Activated CD8-positive, alpha-beta T cell treated with anti-CD3 and anti-CD28 coated beads for 36 hours (primary cell): ENCODE results near the gene TENT4B. TPM values are rescaled to one million over a fixed set of nuclear protein-coding genes. Genes with fewer than 3 reads are reported as not detected.
A peak's percentile ranks its signal among the peaks of the same experiment; 100 is the strongest.

Experiments used
- ATAC-seq: fragments of 200-7000 bp; cut with Tn5 transposase; one replicate; pipeline ENCODE4 v1.10.0; 2021; ENCODE audit warnings: mild to moderate bottlenecking, moderate library complexity
- CTCF ChIA-PET: fragments of 350-600 bp; sonication (Branson Sonifier 250); formaldehyde crosslinking; loops from one replicate; lab custom pipeline; 2021; ENCODE audit warnings: antibody characterized with exemption; lab: Charles Lee
- POLR2A ChIA-PET: fragments of 350-600 bp; sonication (Branson Sonifier 250); formaldehyde crosslinking; loops from one replicate; lab custom pipeline; 2021; ENCODE audit warnings: antibody characterized with exemption; lab: Charles Lee
- DNase-seq: peaks from one replicate; pipeline ENCODE4 v3.0.0-alpha.2; 2020
- H3K27ac Mint-ChIP-seq: one replicate; pipeline ENCODE4 v1.8.0; 2021; ENCODE audit warnings: mild to moderate bottlenecking, mixed read lengths
- H3K27me3 Mint-ChIP-seq: one replicate; pipeline ENCODE4 v1.8.0; 2021; ENCODE audit warnings: mixed read lengths
- H3K36me3 Mint-ChIP-seq: one replicate; pipeline ENCODE4 v1.8.0; 2021; ENCODE audit warnings: low read depth, mixed read lengths
- H3K4me1 Mint-ChIP-seq: one replicate; pipeline ENCODE4 v1.8.0; 2021; ENCODE audit warnings: low read depth, mixed read lengths
- H3K4me3 Mint-ChIP-seq: one replicate; pipeline ENCODE4 v1.8.0; 2021; ENCODE audit warnings: mild to moderate bottlenecking, moderate library complexity, mixed read lengths
- H3K9me3 Mint-ChIP-seq: one replicate; pipeline ENCODE4 v1.8.0; 2021; ENCODE audit warnings: mixed read lengths
- intact Hi-C: fragments of 100-400 bp; cut with micrococcal nuclease; formaldehyde crosslinking; loops from one replicate; pipeline ENCODE4 v1.10.0; 2022
- total RNA-seq, 2 experiments: library from RNA; stranded (reverse); gene quantifications; one replicate each; pipeline ENCODE4 v1.2.3, GENCODE V29; 2021
- TF ChIP-seq, protein P1 (sequence below): fragments of 200-600 bp; IDR thresholded peaks from one replicate; pipeline ENCODE4 v1.8.0; 2022; ENCODE audit warnings: antibody characterized with exemption, mild to moderate bottlenecking

Gene TENT4B
- total RNA-seq, 2 experiments from 2014 or later: 19.0 to 19.2 TPM

DNA sequence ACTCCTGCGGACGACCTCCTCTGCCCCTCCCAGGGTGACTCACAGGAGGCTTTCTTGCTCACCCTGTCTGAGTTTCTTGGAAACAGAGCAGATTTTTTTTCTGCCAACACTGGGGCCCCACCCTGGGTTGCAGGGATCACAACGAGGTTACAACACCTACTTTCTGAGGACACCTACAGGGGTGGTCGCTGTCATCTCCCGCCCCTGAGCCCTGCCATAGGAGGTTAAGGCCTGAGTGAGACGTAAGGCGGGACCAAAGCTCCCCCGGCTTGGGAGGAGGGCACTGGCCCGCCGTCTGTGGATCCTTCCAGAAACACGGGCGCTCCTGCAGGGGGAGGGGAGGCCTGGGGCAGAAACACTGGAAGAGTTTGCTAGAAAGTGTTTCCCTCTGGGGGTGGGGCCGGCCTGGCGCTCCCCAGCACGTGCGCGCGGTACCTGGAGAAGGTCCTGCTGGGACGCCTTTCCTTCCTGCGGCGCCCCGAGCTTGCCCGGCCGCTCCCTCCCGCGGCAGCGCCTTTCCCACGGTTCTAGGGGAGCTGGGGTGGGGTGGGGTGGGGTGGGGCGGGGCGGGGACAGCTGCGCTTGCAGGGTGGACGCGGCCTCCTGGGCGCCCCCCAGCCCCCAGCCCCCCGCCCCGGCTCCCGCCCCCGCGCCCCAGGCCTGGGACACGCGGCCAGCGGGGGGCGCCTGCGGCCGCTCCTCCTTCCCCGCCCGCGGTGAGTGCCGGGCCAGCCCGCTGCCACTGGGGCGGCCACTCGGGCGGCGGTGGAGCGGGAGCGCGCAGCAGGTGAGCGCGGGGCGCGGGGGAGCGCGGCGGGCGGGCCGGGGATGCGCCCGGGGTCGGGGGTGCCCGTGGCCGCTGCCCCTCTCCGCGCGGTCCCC is 92.6 kb downstream of the TENT4B start:
- H3K9me3 Mint-ChIP-seq: no peaks in the 10 kb centered on the region
- peaks cover 13% of the 10 kb centered on the region for H3K4me1 Mint-ChIP-seq
- H3K27me3 Mint-ChIP-seq: no peaks in the 10 kb centered on the region
- H3K36me3 Mint-ChIP-seq: no peaks in the 10 kb centered on the region
- ChIA-PET CTCF (interaction anchor here (0.7 to 1.6 kb wide), 7 partner anchors 8 to 561 kb away, joined by 3 to 12 read pairs (median 3); no protein-coding TSS in a partner anchor), POLR2A (interaction anchor here (0.5 to 2.8 kb wide), 12 partner anchors 9 to 222 kb away, joined by 3 to 18 read pairs (median 3); partner anchors contain the start of genes ADCY7 and HEATR3)
- intact Hi-C loops: no loop called here
- ATAC-seq (peak; percentile 94), DNase-seq (peak; percentile 92)
- H3K4me3 Mint-ChIP-seq: peak overlapping the region; percentile 79
- H3K27ac Mint-ChIP-seq: peak overlapping the region; percentile 86
- TF ChIP-seq, protein P1, sequence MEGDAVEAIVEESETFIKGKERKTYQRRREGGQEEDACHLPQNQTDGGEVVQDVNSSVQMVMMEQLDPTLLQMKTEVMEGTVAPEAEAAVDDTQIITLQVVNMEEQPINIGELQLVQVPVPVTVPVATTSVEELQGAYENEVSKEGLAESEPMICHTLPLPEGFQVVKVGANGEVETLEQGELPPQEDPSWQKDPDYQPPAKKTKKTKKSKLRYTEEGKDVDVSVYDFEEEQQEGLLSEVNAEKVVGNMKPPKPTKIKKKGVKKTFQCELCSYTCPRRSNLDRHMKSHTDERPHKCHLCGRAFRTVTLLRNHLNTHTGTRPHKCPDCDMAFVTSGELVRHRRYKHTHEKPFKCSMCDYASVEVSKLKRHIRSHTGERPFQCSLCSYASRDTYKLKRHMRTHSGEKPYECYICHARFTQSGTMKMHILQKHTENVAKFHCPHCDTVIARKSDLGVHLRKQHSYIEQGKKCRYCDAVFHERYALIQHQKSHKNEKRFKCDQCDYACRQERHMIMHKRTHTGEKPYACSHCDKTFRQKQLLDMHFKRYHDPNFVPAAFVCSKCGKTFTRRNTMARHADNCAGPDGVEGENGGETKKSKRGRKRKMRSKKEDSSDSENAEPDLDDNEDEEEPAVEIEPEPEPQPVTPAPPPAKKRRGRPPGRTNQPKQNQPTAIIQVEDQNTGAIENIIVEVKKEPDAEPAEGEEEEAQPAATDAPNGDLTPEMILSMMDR: peak; percentile 36

DNA sequence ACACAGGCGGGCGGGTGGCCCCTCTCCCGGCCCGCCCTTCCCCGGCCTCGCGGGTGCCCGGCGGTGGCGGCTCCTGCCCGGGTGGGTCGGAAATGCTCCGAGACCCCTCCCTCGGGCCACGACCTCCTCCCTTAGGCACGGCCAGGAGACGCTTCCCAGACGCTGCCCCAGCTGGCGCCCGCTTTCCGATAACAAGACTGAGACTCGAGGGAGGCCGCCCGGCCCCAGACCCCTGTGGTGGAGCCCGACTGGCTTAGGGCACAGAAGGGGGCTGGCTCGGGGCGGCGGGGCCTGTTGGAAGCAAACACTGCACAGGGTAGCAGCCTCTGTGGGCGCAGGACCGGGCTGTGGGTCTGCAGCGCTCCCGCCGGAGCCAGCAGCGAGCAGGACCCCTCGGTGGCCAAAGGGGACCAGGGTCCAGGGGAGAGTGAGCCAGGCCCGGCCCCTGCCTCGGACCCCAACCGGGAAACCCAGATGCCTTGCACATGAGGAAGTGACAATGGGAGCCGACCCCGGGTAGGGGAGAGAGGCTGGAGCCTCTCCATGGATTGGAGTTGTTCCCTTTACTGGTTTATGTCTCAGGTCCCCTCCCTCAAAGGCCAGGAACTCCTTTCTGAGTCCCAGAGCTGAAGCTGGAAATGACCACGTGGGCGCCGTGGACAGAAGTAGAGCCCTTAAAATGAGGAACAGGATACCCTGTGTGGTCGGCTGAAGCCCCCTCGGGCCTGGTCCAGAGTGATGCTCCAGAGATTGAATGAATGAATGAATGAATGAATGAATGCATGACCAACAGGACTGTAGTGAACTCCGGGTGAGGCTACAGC is 93.4 kb downstream of the TENT4B start:
- ChIA-PET CTCF (interaction anchor here (1.2 to 1.6 kb wide), 4 partner anchors 8 to 109 kb away, joined by 3 to 12 read pairs (median 4); no protein-coding TSS in a partner anchor), POLR2A (interaction anchor here (1.0 to 2.8 kb wide), 5 partner anchors 10 to 80 kb away, joined by 3 to 18 read pairs (median 6); no protein-coding TSS in a partner anchor)
- H3K27ac Mint-ChIP-seq: peak overlapping the region; percentile 67
- peaks cover 17% of the 10 kb centered on the region for H3K4me1 Mint-ChIP-seq
- no peak for ATAC-seq
- peak overlapping the region; percentile 74 for H3K4me3 Mint-ChIP-seq
- no peaks in the 10 kb centered on the region for H3K9me3 Mint-ChIP-seq
- no peaks in the 10 kb centered on the region for H3K36me3 Mint-ChIP-seq
- DNase-seq: peak; percentile 42
- H3K27me3 Mint-ChIP-seq: no peaks in the 10 kb centered on the region
- intact Hi-C loops: no loop called here
- TF ChIP-seq, protein P1: no peak

DNA sequence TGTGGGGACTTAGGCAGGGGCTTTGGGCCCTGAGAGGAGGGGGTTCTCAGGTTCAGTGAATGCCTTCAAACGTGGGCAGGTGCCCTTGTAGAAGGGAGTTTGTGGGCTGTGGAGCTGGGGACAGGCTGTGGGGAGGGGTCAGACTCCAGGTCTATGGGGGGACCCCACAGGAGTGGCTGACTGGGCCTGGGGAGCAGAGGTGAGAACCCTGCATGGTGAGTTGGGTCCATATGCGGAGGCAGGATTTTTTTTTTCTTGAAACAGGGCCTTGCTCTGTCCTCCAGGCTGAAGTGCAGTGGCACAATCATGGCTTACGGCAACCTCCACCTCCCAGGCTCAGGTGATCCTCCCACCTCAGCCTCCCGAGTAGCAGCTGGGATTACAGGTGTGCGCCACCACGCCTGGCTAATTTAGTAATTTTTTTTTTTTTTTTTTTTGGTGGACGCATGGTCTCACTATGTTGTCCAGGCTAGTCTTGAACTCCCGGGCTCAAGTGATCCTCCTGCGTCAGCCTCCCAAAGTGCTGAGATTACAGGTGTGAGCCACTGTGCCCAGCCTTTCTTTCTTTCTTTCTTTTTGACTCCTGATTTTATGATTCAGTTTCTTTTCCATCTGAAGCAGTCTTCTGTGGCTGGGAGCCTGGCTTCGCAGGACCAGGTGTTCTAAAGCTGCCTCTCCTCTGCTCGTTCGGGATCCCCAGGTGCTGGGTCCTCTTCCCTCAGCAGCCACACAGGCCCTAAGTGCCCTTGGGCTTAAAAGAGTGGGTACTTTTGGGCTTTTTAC is 94.2 kb downstream of the TENT4B start:
- ChIA-PET POLR2A (interaction anchor here (0.9 to 2.8 kb wide), 4 partner anchors 11 to 31 kb away, joined by 3 to 18 read pairs (median 3); no protein-coding TSS in a partner anchor), CTCF (interaction anchor here (0.9 to 1.3 kb wide), 2 partner anchors 37 to 80 kb away, joined by 3 read pairs; no protein-coding TSS in a partner anchor)
- no peak for ATAC-seq
- no peak for DNase-seq
- peak overlapping the region; percentile 74 for H3K4me3 Mint-ChIP-seq
- no peak overlapping the region for H3K27ac Mint-ChIP-seq
- H3K27me3 Mint-ChIP-seq: no peaks in the 10 kb centered on the region
- TF ChIP-seq, protein P1: no peak
- intact Hi-C loops: no loop called here
- H3K4me1 Mint-ChIP-seq: peaks cover 17% of the 10 kb centered on the region
- H3K36me3 Mint-ChIP-seq: no peaks in the 10 kb centered on the region
- H3K9me3 Mint-ChIP-seq: no peaks in the 10 kb centered on the region

DNA sequence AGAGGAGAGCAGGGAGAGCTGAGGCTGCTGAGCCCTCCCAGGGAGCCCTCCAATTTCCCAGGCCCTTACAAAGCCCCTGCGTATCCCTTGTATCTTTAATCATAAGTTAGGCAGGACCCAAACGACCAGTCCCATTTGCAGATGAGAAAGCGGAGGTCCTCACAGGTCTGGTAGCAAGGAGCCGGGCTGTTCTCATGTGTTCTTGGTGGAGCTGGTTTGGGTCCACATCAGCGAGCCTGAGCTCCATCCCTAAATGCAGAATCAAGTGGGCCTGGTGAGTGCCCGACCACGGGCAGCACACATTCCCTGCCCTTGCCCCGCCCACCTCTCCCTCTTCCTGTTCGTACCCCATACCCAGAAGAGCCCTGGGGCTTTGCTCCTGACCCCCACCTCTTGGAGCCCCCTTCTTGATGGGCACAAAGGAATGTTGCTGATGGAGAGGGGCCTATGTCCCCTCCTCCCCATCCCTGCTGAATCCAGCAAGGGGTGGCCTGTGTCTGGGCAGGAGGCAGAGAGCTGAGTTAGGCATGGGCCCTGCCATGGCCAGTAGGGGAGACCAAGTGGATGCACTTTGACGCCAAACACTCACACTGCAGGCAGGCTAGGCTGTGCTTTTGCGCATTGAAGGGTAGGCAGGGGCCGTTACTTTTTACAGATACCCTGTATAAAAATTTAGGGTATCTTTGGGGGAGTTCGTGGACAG is 95.0 kb downstream of the TENT4B start:
- CTCF ChIA-PET: interaction anchor here (0.9 to 1.3 kb wide), 2 partner anchors 38 to 79 kb away, joined by 3 read pairs; no protein-coding TSS in a partner anchor
- Mint-ChIP-seq H3K4me3 (peak overlapping the region; percentile 37), H3K27ac (no peak overlapping the region), H3K9me3 (no peaks in the 10 kb centered on the region), H3K27me3 (no peaks in the 10 kb centered on the region), H3K36me3 (no peaks in the 10 kb centered on the region), H3K4me1 (peaks cover 17% of the 10 kb centered on the region)
- no peak for ATAC-seq
- no peak for DNase-seq
- TF ChIP-seq, protein P1: no peak
- POLR2A ChIA-PET: interaction anchor here (0.6 to 1.3 kb wide), 4 partner anchors 10 to 31 kb away, joined by 3 read pairs; no protein-coding TSS in a partner anchor
- intact Hi-C loops: no loop called here
